ENCODE results near the gene LARP1B.

DNA sequence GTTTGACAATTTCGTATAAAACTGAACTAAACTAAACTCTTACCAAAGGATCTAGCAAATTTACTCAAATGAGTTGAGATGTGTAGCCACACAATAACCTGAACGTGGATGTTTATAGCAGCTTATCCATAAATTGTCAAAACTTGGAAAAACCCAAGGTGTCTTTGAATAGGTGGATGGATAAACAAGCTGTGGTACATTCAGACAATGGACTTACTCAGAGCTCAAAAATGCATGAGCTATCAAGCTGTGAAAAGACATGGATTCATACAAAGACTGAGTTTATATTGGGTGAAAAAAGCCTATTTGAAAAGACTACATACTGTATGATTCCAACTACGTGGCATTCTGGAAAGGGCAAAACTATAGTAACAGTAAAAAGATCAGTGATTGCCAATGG lies 69.5 kb downstream of the LARP1B start:
- TF ChIP-seq ESRRG (CRISPR knock-in tag; IDR thresholded peaks at IDR 0.05) = no peak
- no peak for TF ChIP-seq ZFP3 (CRISPR knock-in tag; IDR thresholded peaks at IDR 0.05)
- TF ChIP-seq, protein P1, sequence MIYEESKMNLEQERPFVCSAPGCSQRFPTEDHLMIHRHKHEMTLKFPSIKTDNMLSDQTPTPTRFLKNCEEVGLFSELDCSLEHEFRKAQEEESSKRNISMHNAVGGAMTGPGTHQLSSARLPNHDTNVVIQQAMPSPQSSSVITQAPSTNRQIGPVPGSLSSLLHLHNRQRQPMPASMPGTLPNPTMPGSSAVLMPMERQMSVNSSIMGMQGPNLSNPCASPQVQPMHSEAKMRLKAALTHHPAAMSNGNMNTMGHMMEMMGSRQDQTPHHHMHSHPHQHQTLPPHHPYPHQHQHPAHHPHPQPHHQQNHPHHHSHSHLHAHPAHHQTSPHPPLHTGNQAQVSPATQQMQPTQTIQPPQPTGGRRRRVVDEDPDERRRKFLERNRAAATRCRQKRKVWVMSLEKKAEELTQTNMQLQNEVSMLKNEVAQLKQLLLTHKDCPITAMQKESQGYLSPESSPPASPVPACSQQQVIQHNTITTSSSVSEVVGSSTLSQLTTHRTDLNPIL (CRISPR knock-in tag; IDR thresholded peaks at IDR 0.05; ENCODE audit: low read depth) = no peak
- TF ChIP-seq RARB (CRISPR knock-in tag; IDR thresholded peaks at IDR 0.05) = no peak
- TF ChIP-seq ZC3H10 (CRISPR knock-in tag; IDR thresholded peaks at IDR 0.05) = no peak
- TF ChIP-seq CSDC2 (CRISPR knock-in tag; IDR thresholded peaks at IDR 0.05) = no peak
- TF ChIP-seq, protein P2, sequence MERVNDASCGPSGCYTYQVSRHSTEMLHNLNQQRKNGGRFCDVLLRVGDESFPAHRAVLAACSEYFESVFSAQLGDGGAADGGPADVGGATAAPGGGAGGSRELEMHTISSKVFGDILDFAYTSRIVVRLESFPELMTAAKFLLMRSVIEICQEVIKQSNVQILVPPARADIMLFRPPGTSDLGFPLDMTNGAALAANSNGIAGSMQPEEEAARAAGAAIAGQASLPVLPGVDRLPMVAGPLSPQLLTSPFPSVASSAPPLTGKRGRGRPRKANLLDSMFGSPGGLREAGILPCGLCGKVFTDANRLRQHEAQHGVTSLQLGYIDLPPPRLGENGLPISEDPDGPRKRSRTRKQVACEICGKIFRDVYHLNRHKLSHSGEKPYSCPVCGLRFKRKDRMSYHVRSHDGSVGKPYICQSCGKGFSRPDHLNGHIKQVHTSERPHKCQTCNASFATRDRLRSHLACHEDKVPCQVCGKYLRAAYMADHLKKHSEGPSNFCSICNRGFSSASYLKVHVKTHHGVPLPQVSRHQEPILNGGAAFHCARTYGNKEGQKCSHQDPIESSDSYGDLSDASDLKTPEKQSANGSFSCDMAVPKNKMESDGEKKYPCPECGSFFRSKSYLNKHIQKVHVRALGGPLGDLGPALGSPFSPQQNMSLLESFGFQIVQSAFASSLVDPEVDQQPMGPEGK (CRISPR knock-in tag; IDR thresholded peaks at IDR 0.05; ENCODE audit: borderline replicate concordance) = no peak
- TF ChIP-seq ZNF8 (CRISPR knock-in tag; IDR thresholded peaks at IDR 0.05) = no peak
- TF ChIP-seq GLIS3 (CRISPR knock-in tag; IDR thresholded peaks at IDR 0.05) = no peak
- TF ChIP-seq TOX (CRISPR knock-in tag; IDR thresholded peaks at IDR 0.05; ENCODE audit: borderline replicate concordance) = no peak
- no peak for TF ChIP-seq PPARA (CRISPR knock-in tag; IDR thresholded peaks at IDR 0.05; ENCODE audit: borderline replicate concordance)
- no peak for TF ChIP-seq SNAI2 (CRISPR knock-in tag; IDR thresholded peaks at IDR 0.05)
- no peak for TF ChIP-seq ARNTL (CRISPR knock-in tag; IDR thresholded peaks at IDR 0.05; ENCODE audit: borderline replicate concordance, low read depth)

Data from SK-N-SH treated with all-trans-retinoic acid at 6 μM for 48 hours (cell line).